WTC11 (cell line): ENCODE results near the gene SRP14. TPM values are rescaled to one million over a fixed set of nuclear protein-coding genes. Genes with fewer than 3 reads are reported as not detected.

Source experiments
- ATAC-seq: fragments of 200-7000 bp; cut with Tn5 transposase; 2 replicates; pipeline ENCODE4 v1.10.0; 2021; ENCODE audit warnings: mild to moderate bottlenecking, moderate library complexity
- CTCF ChIA-PET: fragments of 300-600 bp; sonication (Branson Sonifier 250); formaldehyde crosslinking; loops from one replicate; lab custom pipeline; 2021; ENCODE audit warnings: antibody characterized with exemption; lab: Charles Lee
- POLR2A ChIA-PET: fragments of 350-600 bp; sonication (Branson Sonifier 250); formaldehyde crosslinking; loops from one replicate; lab custom pipeline; 2021; ENCODE audit warnings: antibody characterized with exemption; lab: Charles Lee
- DNase-seq: peaks from one replicate; pipeline ENCODE4 v3.0.0; 2021; ENCODE audit warnings: low spot score
- H3K27ac Mint-ChIP-seq: 2 replicates; pipeline ENCODE4 v1.8.0; 2021; ENCODE audit warnings: mixed read lengths
- H3K27me3 Mint-ChIP-seq: 2 replicates; pipeline ENCODE4 v1.8.0; 2021; ENCODE audit warnings: low read depth, mild to moderate bottlenecking, moderate library complexity, mixed read lengths
- H3K36me3 Mint-ChIP-seq: 2 replicates; pipeline ENCODE4 v1.8.0; 2021; ENCODE audit warnings: mixed read lengths
- H3K4me1 Mint-ChIP-seq: 2 replicates; pipeline ENCODE4 v1.8.0; 2022; ENCODE audit warnings: mixed read lengths
- H3K4me3 Mint-ChIP-seq: 2 replicates; pipeline ENCODE4 v1.8.0; 2021; ENCODE audit warnings: mild to moderate bottlenecking, moderate library complexity, mixed read lengths
- H3K9me3 Mint-ChIP-seq: 2 replicates; pipeline ENCODE4 v1.8.0; 2021; ENCODE audit warnings: mixed read lengths
- AFF4 ChIP-seq: sonication (generic); formaldehyde crosslinking; IDR thresholded peaks from 2 replicates; pipeline ENCODE4 v1.8.1; 2023; ENCODE audit warnings: mild to moderate bottlenecking, missing genetic modification reagents, borderline replicate concordance
- AR ChIP-seq: fragments of 250-450 bp; sonication (Bioruptor Pico); IDR thresholded peaks from 2 replicates; pipeline ENCODE4 v1.9.0; 2021; ENCODE audit warnings: mild to moderate bottlenecking
- CREM ChIP-seq: sonication (generic); formaldehyde crosslinking; IDR thresholded peaks from 2 replicates; pipeline ENCODE4 v1.8.1; 2022; ENCODE audit warnings: mild to moderate bottlenecking, missing genetic modification reagents, moderate library complexity
- EMX1 ChIP-seq: fragments of 250-450 bp; sonication (Bioruptor Pico); IDR thresholded peaks from 2 replicates; pipeline ENCODE4 v1.8.0; 2021; ENCODE audit warnings: mild to moderate bottlenecking
- HMGA2 ChIP-seq: fragments of 250-450 bp; sonication (Bioruptor Pico); IDR thresholded peaks from 2 replicates; pipeline ENCODE4 v1.4.0; 2021; ENCODE audit warnings: mild to moderate bottlenecking, moderate library complexity
- HMGXB4 ChIP-seq: sonication (generic); formaldehyde crosslinking; IDR thresholded peaks from 2 replicates; pipeline ENCODE4 v1.8.1; 2023; ENCODE audit warnings: mild to moderate bottlenecking, moderate library complexity, missing genetic modification reagents
- IRF2 ChIP-seq: sonication (generic); formaldehyde crosslinking; IDR thresholded peaks from 2 replicates; pipeline ENCODE4 v1.8.0; 2022; ENCODE audit warnings: low read depth, missing genetic modification reagents, borderline replicate concordance
- JUN ChIP-seq: sonication (generic); formaldehyde crosslinking; IDR thresholded peaks from 2 replicates; pipeline ENCODE4 v1.8.0; 2023; ENCODE audit warnings: mild to moderate bottlenecking, missing genetic modification reagents
- MAX ChIP-seq: sonication (generic); formaldehyde crosslinking; IDR thresholded peaks from 2 replicates; pipeline ENCODE4 v1.8.0; 2022; ENCODE audit warnings: mild to moderate bottlenecking, missing genetic modification reagents
- MXD4 ChIP-seq: fragments of 250-450 bp; sonication (Bioruptor Pico); IDR thresholded peaks from 2 replicates; pipeline ENCODE4 v1.8.0; 2021; ENCODE audit warnings: mild to moderate bottlenecking, moderate library complexity, borderline replicate concordance
- NFE2L1 ChIP-seq: sonication (generic); formaldehyde crosslinking; IDR thresholded peaks from 2 replicates; pipeline ENCODE4 v1.8.1; 2023; ENCODE audit warnings: missing genetic modification reagents
- NR1H2 ChIP-seq: sonication (generic); formaldehyde crosslinking; IDR thresholded peaks from 2 replicates; pipeline ENCODE4 v1.9.0; 2021; ENCODE audit warnings: mild to moderate bottlenecking, moderate library complexity, missing genetic modification reagents
- RORB ChIP-seq: fragments of 250-450 bp; sonication (Bioruptor Pico); IDR thresholded peaks from 2 replicates; pipeline ENCODE4 v1.9.0; 2021; ENCODE audit warnings: mild to moderate bottlenecking
- SOX15 ChIP-seq: fragments of 250-450 bp; sonication (Bioruptor Pico); IDR thresholded peaks from 2 replicates; pipeline ENCODE4 v1.9.0; 2021; ENCODE audit warnings: mild to moderate bottlenecking
- TCF7 ChIP-seq: sonication (generic); formaldehyde crosslinking; IDR thresholded peaks from 2 replicates; pipeline ENCODE4 v1.8.0; 2022; ENCODE audit warnings: mild to moderate bottlenecking, low read depth, missing genetic modification reagents, moderate library complexity
- TEAD1 ChIP-seq: sonication (generic); formaldehyde crosslinking; IDR thresholded peaks from 2 replicates; pipeline ENCODE4 v1.8.0; 2022; ENCODE audit warnings: mild to moderate bottlenecking, missing genetic modification reagents
- USF1 ChIP-seq: sonication (generic); formaldehyde crosslinking; IDR thresholded peaks from 2 replicates; pipeline ENCODE4 v1.8.0; 2022; ENCODE audit warnings: mild to moderate bottlenecking, missing genetic modification reagents
- ZNF138 ChIP-seq: sonication (generic); formaldehyde crosslinking; conservative IDR thresholded peaks from 2 replicates; pipeline ENCODE4 v1.8.1; 2022; ENCODE audit warnings: mild to moderate bottlenecking, moderate library complexity, missing genetic modification reagents
- ZNF232 ChIP-seq: sonication (generic); formaldehyde crosslinking; IDR thresholded peaks from 2 replicates; pipeline ENCODE4 v1.8.0; 2022; ENCODE audit warnings: mild to moderate bottlenecking, missing genetic modification reagents
- ZSCAN18 ChIP-seq: fragments of 250-450 bp; sonication (Bioruptor Pico); IDR thresholded peaks from 2 replicates; pipeline ENCODE4 v2.1.2; 2022; ENCODE audit warnings: mild to moderate bottlenecking, moderate library complexity
- total RNA-seq: library from RNA; stranded (reverse); gene quantifications from 3 replicates; pipeline ENCODE4 v1.2.3, GENCODE V29; 2021

The SRP14 gene
- total RNA-seq, 1 experiment from 2014 or later, result 190 TPM

GRCh38 chr15:40006646-40007045 lies 32.3 kb downstream of the SRP14 start (continued):
- TF ChIP-seq AFF4 (CRISPR knock-in tag) (no peak), TCF7 (no peak), HMGXB4 (CRISPR knock-in tag) (no peak), ZSCAN18 (CRISPR knock-in tag) (no peak)

GRCh38 chr15:40006003-40006402 lies 33.0 kb downstream of the SRP14 start:
- no peaks in the 10 kb centered on the region for H3K27me3 Mint-ChIP-seq
- CTCF ChIA-PET, result no interaction called here

More at GRCh38 chr15:40006003-40006402, 33.0 kb downstream of the SRP14 start:
- Mint-ChIP-seq H3K36me3 (peaks cover 86% of the 10 kb centered on the region), H3K4me3 (no peak overlapping the region), H3K27ac (peak overlapping the region; percentile 53), H3K4me1 (peaks cover 16% of the 10 kb centered on the region), H3K9me3 (no peaks in the 10 kb centered on the region)
- TF ChIP-seq MAX (CRISPR knock-in tag) (no peak), IRF2 (CRISPR knock-in tag) (no peak), NR1H2 (CRISPR knock-in tag) (no peak), CREM (no peak), MXD4 (CRISPR knock-in tag) (no peak), EMX1 (no peak), JUN (CRISPR knock-in tag) (no peak), ZSCAN18 (CRISPR knock-in tag) (no peak), SOX15 (CRISPR knock-in tag) (no peak), AR (CRISPR knock-in tag) (no peak), ZNF138 (no peak), ZNF232 (CRISPR knock-in tag) (no peak), USF1 (CRISPR knock-in tag) (no peak), NFE2L1 (CRISPR knock-in tag) (no peak), RORB (no peak), HMGA2 (CRISPR knock-in tag) (no peak), TEAD1 (CRISPR knock-in tag) (no peak)
- ATAC-seq, result no peak
- no peak for DNase-seq
- POLR2A ChIA-PET, result no interaction called here
